SK-N-SH (cell line): ENCODE measurements around the gene SCARB1. TPM values are rescaled to one million over a fixed set of nuclear protein-coding genes. Genes with fewer than 3 reads are reported as not detected.

Experiments used
- CTCF ChIA-PET: fragments of 300-600, 350-600 bp; formaldehyde crosslinking; extraction: SDS; loops from one replicate; lab custom pipeline; 2021; lab: Yijun Ruan, JAX
- POLR2A ChIA-PET: fragments of 350-600 bp; sonication (Branson Sonifier 250); formaldehyde crosslinking; extraction: SDS; loops from one replicate; lab custom pipeline; 2020; ENCODE audit warnings: antibody characterized with exemption, inconsistent platforms; lab: Yijun Ruan, JAX
- DNase-seq: peaks from one replicate; pipeline ENCODE4 v3.0.0; 2012
- H2AFZ ChIP-seq: fragments of 200-600 bp; sonication (generic); 2 replicates; pipeline ENCODE4 v1.8.1; 2016; ENCODE audit warnings: antibody characterized with exemption, mild to moderate bottlenecking, low read depth
- H3F3A ChIP-seq: fragments of 200-600 bp; sonication (generic); replicated peaks from 2 replicates; pipeline ENCODE3; 2016; ENCODE audit warnings: antibody characterized with exemption, mild to moderate bottlenecking; ENCODE audit not compliant: insufficient read depth
- H3K27ac ChIP-seq, 2 experiments: fragments of 200-500 bp in 1 of 2; fragments of 200-600 bp in 1 of 2; sonication (Bioruptor generic) in 1 of 2; sonication (generic), shearing (Covaris generic) in 1 of 2; 2 replicates each; pipeline versions ENCODE4 v1.5.1 to v1.6.1; 2014 to 2016; ENCODE audit warnings: low read depth in 2 of 2, inconsistent platforms in 1 of 2, low read length in 1 of 2, mild to moderate bottlenecking in 1 of 2, mixed read lengths in 1 of 2
- H3K27me3 ChIP-seq: fragments of 200-600 bp; sonication (generic), shearing (Covaris generic); 2 replicates; pipeline ENCODE4 v1.6.1; 2016; ENCODE audit warnings: mixed run types; ENCODE audit not compliant: insufficient read depth
- H3K36me3 ChIP-seq, 2 experiments: fragments of 200-500 bp in 1 of 2; fragments of 200-600 bp in 1 of 2; sonication (Bioruptor generic) in 1 of 2; sonication (generic) in 1 of 2; replicated peaks in 1 of 2; 2 replicates each; pipeline versions ENCODE3 to v1.5.1; 2014 to 2016; ENCODE audit warnings: low read length in 1 of 2, mild to moderate bottlenecking in 1 of 2; ENCODE audit not compliant: insufficient read depth in 2 of 2, control insufficient read depth in 1 of 2
- H3K4me1 ChIP-seq, 2 experiments: fragments of 200-500 bp in 1 of 2; fragments of 200-600 bp in 1 of 2; sonication (Bioruptor generic) in 1 of 2; sonication (generic), shearing (Covaris generic) in 1 of 2; 2 replicates each; pipeline versions ENCODE4 v1.5.1 to v1.6.1; 2014 to 2016; ENCODE audit warnings: low read depth in 1 of 2, low read length in 1 of 2, mixed run types in 1 of 2; ENCODE audit not compliant: insufficient read depth in 2 of 2, control insufficient read depth in 1 of 2
- H3K4me2 ChIP-seq: fragments of 200-600 bp; sonication (generic), shearing (Covaris generic); 2 replicates; pipeline ENCODE4 v1.6.1; 2017; ENCODE audit warnings: mixed run types
- H3K4me3 ChIP-seq, 2 experiments: fragments of 200-500 bp in 1 of 2; fragments of 200-600 bp in 1 of 2; sonication (Bioruptor generic) in 1 of 2; sonication (generic), shearing (Covaris generic) in 1 of 2; 2 replicates each; pipeline versions ENCODE4 v1.5.1 to v1.8.1; 2014 to 2016; ENCODE audit warnings: low read depth in 2 of 2, inconsistent platforms in 1 of 2, low read length in 1 of 2, mild to moderate bottlenecking in 1 of 2, mixed read lengths in 1 of 2, moderate library complexity in 1 of 2
- H3K79me2 ChIP-seq: fragments of 200-600 bp; sonication (generic); 2 replicates; pipeline ENCODE4 v1.8.1; 2017; ENCODE audit warnings: mild to moderate bottlenecking; ENCODE audit not compliant: insufficient read depth
- H3K9ac ChIP-seq: fragments of 200-600 bp; sonication (generic); 2 replicates; pipeline ENCODE4 v1.6.1; 2017; ENCODE audit warnings: mixed run types
- H3K9me2 ChIP-seq: fragments of 200-600 bp; sonication (generic); 2 replicates; pipeline ENCODE4 v1.6.1; 2017; ENCODE audit warnings: mixed run types
- H3K9me3 ChIP-seq: fragments of 200-600 bp; sonication (generic); 2 replicates; pipeline ENCODE4 v1.6.1; 2017; ENCODE audit warnings: mixed run types, mild to moderate bottlenecking, moderate library complexity
- H4K20me1 ChIP-seq: fragments of 200-600 bp; sonication (generic); 2 replicates; pipeline ENCODE4 v1.6.1; 2017; ENCODE audit warnings: mild to moderate bottlenecking, mixed run types; ENCODE audit not compliant: insufficient read depth
- ELF1 ChIP-seq: IDR thresholded peaks from 2 replicates; pipeline ENCODE4 v1.4.0; 2012
- EP300 ChIP-seq, 2 experiments: IDR thresholded peaks; 2 replicates each; pipeline versions ENCODE4 v1.4.0 to v1.6.1; 2012; ENCODE audit warnings: borderline replicate concordance in 1 of 2, low read depth in 1 of 2, low read length in 1 of 2
- FOSL2 ChIP-seq: IDR thresholded peaks from 2 replicates; pipeline ENCODE4 v1.4.0; 2012; ENCODE audit warnings: low read depth, mild to moderate bottlenecking, moderate library complexity, borderline replicate concordance
- FOXJ3 ChIP-seq: sonication (generic); formaldehyde crosslinking; IDR thresholded peaks from 2 replicates; pipeline ENCODE4 v1.5.1; 2020; ENCODE audit warnings: mild to moderate bottlenecking, missing genetic modification reagents
- FOXM1 ChIP-seq: IDR thresholded peaks from 2 replicates; pipeline ENCODE4 v1.4.0; 2012; ENCODE audit warnings: low read depth, mild to moderate bottlenecking
- MEF2A ChIP-seq: IDR thresholded peaks from 2 replicates; pipeline ENCODE4 v1.4.0; 2012; ENCODE audit warnings: low read depth, borderline replicate concordance
- MXI1 ChIP-seq: IDR thresholded peaks from 2 replicates; pipeline ENCODE4 v1.6.1; 2012; ENCODE audit warnings: mild to moderate bottlenecking, low read depth, low read length, improper control_type of control experiment
- NFIC ChIP-seq: IDR thresholded peaks from 2 replicates; pipeline ENCODE4 v1.4.0; 2012; ENCODE audit warnings: borderline replicate concordance
- PBX3 ChIP-seq: IDR thresholded peaks from 2 replicates; pipeline ENCODE4; 2012
- RAD21 ChIP-seq: IDR thresholded peaks from 2 replicates; pipeline ENCODE4 v1.6.1; 2012; ENCODE audit warnings: mild to moderate bottlenecking, low read length
- RXRA ChIP-seq: IDR thresholded peaks from 2 replicates; pipeline ENCODE4 v1.4.0; 2012; ENCODE audit warnings: low read depth, mild to moderate bottlenecking, borderline replicate concordance
- SIN3A ChIP-seq: IDR thresholded peaks from 2 replicates; pipeline ENCODE4 v1.6.1; 2012; ENCODE audit warnings: low read depth, mild to moderate bottlenecking, low read length, moderate library complexity, borderline replicate concordance
- SMC3 ChIP-seq: IDR thresholded peaks from 2 replicates; pipeline ENCODE4 v1.6.1; 2012; ENCODE audit warnings: low read depth, low read length, improper control_type of control experiment
- TCF12 ChIP-seq: IDR thresholded peaks from 2 replicates; pipeline ENCODE4 v1.4.0; 2012
- YY1 ChIP-seq: IDR thresholded peaks from 2 replicates; pipeline ENCODE4 v1.4.0; 2012; ENCODE audit warnings: low read depth, mild to moderate bottlenecking
- WGBS: methylation state at CpG from one replicate; pipeline ENCODE4 v1.1.6; 2017; ENCODE audit warnings: low lambda C conversion rate; 5-methylcytosine and 5-hydroxymethylcytosine counted together
- polyA plus RNA-seq, 3 experiments: library from polyadenylated mRNA; depleted of rRNA; stranded (reverse); fragments of >200 nt; gene quantifications; 2 replicates each; pipeline ENCODE4 v1.2.3, GENCODE V29; 2012
- TF ChIP-seq, protein P1 (sequence below): IDR thresholded peaks from 2 replicates; pipeline ENCODE4 v1.4.0; 2012; ENCODE audit warnings: low read depth, borderline replicate concordance
- TF ChIP-seq, protein P2 (sequence below): IDR thresholded peaks from 2 replicates; pipeline ENCODE4 v1.6.1; 2012; ENCODE audit warnings: mild to moderate bottlenecking, low read depth, low read length, moderate library complexity

SCARB1 gene
- polyA plus RNA-seq, 1 of the 3 experiments (the other 2 are of a cell fraction): 33.0 TPM

DNA sequence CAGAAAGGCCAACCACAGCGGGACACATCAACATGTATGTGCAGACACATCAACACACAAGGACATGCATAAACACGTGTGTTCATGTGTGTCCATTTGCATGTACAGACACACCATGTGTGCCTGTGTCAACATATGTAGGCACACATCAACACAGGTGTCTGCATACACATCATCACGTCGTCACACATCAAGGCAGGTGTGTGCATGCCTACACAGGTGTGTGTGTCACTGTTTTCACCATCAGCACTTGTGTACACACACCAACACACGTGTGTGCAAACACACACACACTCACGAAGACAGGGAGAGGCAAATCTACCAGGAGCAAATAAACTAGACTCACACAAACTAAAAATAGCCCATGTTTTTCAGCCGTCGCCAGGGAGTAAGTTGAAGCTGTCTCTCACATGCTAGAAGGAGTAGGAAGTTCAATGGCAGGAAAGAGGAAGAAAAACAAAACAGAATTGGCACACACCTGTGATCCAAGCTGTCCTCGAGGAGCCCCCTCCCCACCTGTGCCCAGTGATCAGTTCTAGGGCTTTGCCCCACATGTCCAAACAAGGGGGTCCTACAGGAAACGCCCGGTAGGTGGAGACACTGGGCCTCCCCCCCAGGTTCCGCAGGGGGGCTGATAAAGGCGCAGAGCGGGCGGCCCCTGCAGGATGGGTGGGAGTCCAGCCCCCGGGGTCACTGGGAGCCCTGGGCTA is 7.4 kb downstream of the SCARB1 start (continued):
- TF ChIP-seq, protein P1, sequence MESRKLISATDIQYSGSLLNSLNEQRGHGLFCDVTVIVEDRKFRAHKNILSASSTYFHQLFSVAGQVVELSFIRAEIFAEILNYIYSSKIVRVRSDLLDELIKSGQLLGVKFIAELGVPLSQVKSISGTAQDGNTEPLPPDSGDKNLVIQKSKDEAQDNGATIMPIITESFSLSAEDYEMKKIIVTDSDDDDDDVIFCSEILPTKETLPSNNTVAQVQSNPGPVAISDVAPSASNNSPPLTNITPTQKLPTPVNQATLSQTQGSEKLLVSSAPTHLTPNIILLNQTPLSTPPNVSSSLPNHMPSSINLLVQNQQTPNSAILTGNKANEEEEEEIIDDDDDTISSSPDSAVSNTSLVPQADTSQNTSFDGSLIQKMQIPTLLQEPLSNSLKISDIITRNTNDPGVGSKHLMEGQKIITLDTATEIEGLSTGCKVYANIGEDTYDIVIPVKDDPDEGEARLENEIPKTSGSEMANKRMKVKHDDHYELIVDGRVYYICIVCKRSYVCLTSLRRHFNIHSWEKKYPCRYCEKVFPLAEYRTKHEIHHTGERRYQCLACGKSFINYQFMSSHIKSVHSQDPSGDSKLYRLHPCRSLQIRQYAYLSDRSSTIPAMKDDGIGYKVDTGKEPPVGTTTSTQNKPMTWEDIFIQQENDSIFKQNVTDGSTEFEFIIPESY: no peak
- no peak for TF ChIP-seq RAD21
- TF ChIP-seq, protein P2, sequence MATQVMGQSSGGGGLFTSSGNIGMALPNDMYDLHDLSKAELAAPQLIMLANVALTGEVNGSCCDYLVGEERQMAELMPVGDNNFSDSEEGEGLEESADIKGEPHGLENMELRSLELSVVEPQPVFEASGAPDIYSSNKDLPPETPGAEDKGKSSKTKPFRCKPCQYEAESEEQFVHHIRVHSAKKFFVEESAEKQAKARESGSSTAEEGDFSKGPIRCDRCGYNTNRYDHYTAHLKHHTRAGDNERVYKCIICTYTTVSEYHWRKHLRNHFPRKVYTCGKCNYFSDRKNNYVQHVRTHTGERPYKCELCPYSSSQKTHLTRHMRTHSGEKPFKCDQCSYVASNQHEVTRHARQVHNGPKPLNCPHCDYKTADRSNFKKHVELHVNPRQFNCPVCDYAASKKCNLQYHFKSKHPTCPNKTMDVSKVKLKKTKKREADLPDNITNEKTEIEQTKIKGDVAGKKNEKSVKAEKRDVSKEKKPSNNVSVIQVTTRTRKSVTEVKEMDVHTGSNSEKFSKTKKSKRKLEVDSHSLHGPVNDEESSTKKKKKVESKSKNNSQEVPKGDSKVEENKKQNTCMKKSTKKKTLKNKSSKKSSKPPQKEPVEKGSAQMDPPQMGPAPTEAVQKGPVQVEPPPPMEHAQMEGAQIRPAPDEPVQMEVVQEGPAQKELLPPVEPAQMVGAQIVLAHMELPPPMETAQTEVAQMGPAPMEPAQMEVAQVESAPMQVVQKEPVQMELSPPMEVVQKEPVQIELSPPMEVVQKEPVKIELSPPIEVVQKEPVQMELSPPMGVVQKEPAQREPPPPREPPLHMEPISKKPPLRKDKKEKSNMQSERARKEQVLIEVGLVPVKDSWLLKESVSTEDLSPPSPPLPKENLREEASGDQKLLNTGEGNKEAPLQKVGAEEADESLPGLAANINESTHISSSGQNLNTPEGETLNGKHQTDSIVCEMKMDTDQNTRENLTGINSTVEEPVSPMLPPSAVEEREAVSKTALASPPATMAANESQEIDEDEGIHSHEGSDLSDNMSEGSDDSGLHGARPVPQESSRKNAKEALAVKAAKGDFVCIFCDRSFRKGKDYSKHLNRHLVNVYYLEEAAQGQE: no peak

- no peaks in the 10 kb centered on the region for H3K36me3 ChIP-seq
- POLR2A ChIA-PET: no interaction called here
- WGBS: 95% methylated on average over 10 of the region's 15 CpGs
- H3K4me3 ChIP-seq: no peak overlapping the region
- no peaks in the 10 kb centered on the region for H3K27me3 ChIP-seq
- no peak overlapping the region for H3K9ac ChIP-seq
- H3K9me2 ChIP-seq: no peaks in the 10 kb centered on the region
- H2AFZ ChIP-seq: no peak overlapping the region
- peaks cover 0 to 14% of the 10 kb centered on the region in 2 experiments; a peak in 1 of 4 replicates for H3K4me1 ChIP-seq
- H3K9me3 ChIP-seq: no peaks in the 10 kb centered on the region
- no peaks in the 10 kb centered on the region for H3K79me2 ChIP-seq
- H3F3A ChIP-seq: no peaks in the 10 kb centered on the region
- H3K4me2 ChIP-seq: no peak overlapping the region
- no peak overlapping the region; a peak in 1 of 4 replicates for H3K27ac ChIP-seq
- CTCF ChIA-PET: no interaction called here
- DNase-seq: no peak
- H4K20me1 ChIP-seq: no peaks in the 10 kb centered on the region
- TF ChIP-seq FOXM1 (no peak), MEF2A (no peak), ELF1 (no peak), MXI1 (no peak), NFIC (no peak), RXRA (no peak), EP300 (IDR thresholded peaks at IDR 0.05; ENCODE audit: borderline replicate concordance in 1 of 2, low read depth in 1 of 2, low read length in 1 of 2) (no peak), PBX3 (no peak), SIN3A (no peak), FOXJ3 (CRISPR knock-in tag) (no peak), SMC3 (no peak), TCF12 (no peak), YY1 (no peak), FOSL2 (no peak)
- TF ChIP-seq, protein P2: no peak
- TF ChIP-seq, protein P1: no peak
Measured at GRCh38 chr12:124855275-124855957, 8.2 kb downstream of the SCARB1 start.
